NCI-H1092 (cell line): ENCODE data around the gene UBE2QL1.

ENCODE experiments used
- DNase-seq: peaks from one replicate; lab custom pipeline; 2025; lab: John Stamatoyannopoulos, UW

Gene UBE2QL1

DNA sequence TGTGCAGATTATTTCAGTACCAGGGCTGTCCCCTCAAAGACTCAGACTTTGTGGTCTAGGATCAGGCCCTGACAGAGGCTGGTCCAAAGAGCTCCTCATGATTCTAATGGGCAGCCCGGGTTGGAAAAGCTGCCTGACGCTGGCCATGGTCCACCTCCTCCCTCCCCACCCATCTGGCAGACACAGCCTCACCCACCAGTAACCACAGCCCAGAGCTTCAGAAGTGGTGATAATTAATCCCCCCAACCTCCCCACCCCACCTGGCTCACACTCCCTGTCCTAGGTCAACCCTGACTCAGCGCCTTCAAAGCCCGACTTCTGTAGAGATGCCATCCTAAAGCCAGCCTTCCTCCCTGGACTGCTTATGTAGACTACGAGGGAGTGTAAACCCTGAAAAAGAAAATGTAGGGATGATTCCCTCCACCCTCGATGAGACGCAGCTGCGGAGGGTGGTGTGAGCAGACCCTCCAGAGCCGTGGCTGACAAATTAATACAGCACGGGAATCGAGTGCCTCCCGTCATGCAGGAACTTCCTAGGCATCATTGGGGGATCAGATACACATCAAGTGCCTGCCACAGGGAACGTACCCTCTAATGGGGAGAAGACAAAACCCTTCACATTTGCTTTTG is 7.0 kb downstream of the UBE2QL1 start:
- no peak for DNase-seq

DNA sequence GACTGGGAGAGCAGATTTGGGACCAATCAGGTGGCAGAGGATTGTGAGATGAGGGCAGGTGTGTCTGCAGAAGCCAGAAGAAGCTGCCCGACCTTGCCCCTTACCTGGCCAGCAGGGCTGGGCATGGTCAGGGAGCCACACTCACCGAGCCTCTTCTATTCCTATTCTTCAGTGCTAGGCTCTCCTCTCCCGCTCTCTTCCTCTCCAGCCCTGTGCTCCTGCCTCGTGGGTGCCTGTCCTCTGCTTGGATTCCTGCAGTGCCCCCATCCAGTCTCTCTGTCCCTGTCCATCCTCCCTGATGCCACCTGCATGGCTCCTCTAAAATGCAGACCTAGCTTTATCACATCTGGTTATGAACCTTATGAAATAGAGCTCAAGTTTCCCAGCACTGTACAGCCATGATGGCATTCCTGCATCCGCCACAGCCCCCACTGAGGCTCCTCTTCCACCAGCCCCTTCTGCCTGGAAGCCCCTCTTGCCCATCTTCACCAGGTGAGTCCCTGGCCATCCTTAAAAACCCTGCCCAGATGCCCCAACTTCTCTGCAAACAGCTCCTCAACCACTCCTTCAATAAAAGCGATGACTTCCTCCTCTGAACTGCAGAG is 8.2 kb downstream of the UBE2QL1 start:
- DNase-seq = no peak

DNA sequence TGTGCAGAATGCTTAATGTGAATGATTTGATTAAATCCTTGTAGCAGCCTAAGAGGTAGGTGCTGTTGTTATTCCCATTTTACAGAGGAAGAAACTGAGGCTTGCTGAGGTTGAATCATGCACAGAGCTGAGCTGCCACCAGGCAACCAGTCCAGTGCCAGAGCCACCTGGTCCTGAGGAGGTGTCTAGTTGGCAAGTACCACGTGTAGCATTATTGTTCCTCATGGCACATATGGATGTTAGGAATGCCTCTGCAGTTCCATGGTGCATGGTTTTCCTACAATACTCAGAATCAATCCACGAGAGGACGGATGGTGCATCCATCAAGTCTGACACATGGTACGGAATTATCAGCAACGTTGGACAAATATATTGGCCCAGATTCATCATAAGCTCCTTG is 8.9 kb downstream of the UBE2QL1 start:
- no peak for DNase-seq

DNA sequence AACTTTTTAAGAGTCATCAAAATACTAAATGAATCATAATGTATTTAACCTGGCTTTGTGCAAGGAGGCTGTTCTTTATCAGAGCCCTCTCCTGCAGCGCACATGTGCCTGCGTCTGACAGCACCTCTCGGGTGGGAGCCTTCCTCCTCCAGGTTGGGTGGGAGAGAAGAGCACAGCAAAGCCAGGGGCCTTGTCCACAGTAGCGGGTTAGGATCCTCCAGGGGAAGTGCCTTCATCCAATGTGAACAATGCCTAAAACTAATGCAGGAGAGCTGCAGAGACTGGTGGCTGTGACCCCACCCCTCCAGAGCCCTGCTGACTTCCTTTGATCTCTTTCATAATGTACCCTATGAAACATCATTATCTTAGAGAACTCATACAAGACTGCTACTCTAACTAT is 10.2 kb downstream of the UBE2QL1 start:
- no peak for DNase-seq

DNA sequence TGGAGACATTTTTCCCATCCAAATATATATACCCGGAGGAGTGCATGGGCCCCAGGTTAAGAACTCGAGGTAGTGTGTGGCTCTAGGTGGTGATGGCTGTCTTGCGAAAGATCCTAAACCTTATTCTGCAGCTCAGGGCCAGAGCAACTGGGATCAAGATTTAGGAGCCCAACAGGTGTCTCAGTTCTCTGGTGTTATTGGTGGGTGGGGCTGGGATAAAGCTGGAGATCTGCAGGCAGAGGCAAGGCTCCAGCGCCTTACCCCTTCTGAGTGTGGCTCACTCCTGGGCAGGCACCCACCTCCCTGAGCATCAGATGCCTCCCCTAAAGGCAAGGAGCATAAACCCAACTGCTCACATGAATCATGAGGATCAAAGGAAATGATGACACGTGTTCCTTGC is 11.2 kb downstream of the UBE2QL1 start:
- no peak for DNase-seq

DNA sequence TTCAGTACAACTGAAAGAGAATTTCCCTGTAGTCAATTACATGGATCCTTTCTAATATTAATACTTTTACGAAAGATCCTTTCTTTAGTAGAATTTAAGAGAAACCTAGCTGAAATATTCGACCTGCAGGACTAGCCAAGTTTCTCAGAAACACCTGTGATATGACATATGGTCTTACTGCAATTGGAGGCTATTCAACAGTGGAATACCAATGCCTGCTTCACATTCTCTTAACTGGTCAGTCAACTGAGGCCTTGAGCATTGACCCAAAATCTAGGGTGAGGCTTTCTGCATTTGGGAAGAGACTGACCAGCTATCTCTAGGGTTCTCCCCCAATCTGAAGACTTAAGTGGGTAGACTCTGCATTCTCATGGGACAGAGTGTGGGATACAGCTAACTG is 12.3 kb downstream of the UBE2QL1 start:
- DNase-seq = no peak

DNA sequence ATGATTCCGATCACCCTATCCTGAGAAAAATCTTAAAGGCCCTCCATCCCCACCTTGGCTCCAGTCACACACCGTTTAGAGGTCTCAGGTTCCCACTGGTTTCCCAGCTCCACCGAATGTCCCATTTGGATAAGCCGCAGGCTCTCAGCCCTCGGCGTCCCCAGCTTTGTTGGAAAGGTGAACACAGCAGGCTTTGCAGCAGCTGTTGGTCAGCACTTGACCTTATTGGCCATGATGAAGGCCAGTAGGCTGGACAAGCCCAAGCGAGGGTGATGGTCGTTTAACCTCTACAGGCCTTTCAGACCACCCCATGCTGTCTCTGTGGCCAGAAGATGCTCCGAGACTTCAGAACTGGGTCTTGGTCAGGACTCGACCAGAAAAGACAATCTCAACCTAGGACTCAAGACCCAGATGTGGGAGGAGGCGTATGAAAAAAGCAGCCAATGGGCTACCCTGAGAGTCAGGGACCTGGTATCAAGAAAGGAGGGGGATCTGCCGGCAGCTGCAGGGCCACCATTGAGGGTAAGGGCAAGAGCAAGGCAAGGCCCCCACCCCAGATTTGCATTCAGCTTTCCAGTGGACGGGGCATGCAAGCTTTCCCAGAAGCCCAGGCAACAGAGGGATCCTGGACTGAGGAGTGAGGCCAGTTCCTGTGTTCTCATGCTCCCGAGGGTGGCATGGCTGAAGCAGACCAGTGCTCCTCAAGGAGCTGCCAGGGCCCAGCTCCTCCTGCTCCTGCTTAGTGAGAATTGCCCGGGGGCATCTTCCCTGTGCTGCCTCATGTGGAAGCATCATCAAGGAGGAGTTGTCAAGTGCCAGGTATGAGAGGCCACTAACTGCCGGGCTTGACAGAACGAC is 13.4 kb downstream of the UBE2QL1 start:
- no peak for DNase-seq

DNA sequence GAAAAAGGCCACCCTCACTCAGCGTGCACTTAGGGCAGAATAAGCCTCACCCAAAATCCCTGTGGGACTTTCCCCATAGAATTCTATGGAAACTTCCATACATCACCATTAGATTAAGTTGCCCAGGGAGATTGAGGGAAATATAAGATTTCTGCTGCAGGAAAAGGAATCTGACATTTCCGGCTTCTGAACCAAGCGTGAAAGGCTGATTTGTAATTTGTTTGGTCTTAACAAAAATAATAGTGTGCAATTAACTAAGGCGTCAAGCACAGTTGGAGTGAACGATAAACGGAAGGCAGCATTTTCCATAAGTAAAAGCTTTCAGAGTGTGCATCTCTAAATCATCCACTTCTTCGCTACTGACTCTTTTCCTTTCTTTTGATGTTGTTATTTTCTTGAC is 14.0 kb downstream of the UBE2QL1 start:
- DNase-seq = no peak

DNA sequence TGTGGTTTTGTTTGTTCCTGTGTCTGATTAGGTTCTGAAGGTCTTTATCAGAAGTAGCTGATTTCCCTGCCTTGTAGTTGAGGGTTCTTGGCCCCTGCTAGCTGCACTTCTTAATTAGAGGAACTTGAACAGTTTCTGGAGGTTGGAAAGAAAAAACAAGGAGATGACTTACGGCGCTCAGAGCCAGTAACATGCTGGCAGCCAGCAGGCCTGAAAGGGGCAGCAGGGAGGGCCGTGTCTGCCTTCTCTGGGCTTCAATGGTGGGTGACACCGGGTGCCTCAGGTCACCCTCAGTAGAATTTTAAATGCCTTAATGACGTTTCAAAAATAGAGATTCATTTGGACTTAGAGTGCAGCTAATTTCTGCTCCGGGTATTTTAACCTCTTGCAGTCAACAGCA is 15.8 kb downstream of the UBE2QL1 start:
- DNase-seq = no peak

DNA sequence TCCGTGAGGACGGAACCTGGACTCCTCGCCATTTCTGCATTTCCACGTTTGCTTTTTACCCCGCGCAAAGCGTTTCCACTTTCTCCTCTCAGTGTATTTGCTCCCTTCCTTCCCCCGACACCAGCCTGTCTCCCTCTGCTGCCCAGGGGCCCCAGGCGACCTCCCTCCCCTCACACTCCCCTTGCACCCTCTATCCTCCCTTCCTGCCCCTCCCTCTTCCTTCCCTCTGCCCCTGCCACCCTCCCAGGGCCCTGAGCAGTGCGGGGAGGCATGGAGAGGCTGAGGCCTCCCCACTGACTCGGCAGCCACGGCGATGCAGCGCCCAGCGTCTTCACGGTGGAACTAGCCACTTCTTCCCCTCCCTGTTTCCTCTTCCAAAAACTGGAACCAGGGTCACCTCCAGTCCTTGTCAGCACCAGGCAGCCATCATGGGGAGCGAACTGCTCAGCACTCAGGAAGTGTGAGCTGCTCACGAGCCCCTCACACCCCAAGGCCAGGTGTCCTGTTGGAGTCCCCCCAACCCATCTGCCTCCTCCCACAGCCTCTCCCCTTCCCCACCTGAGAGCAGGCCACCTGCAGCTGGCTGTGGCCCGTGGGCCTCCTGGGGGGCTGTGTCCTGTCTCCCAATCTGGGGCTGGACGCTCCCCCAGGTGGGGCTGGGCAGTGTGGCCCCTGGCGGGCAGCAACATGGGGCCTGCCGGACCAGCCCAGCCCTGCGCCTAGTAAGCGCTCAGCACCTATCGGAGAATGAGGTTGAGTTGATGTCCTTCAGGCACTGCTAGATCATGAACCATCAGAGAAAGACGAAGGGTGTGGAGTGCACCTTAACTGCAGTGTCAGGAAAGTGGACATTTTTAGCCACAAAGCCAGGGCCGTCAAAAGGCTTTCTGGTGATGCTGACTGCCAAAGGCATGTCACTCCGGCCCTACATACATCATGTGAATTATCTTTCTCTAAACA is 17.5 kb downstream of the UBE2QL1 start:
- DNase-seq = no peak

DNA sequence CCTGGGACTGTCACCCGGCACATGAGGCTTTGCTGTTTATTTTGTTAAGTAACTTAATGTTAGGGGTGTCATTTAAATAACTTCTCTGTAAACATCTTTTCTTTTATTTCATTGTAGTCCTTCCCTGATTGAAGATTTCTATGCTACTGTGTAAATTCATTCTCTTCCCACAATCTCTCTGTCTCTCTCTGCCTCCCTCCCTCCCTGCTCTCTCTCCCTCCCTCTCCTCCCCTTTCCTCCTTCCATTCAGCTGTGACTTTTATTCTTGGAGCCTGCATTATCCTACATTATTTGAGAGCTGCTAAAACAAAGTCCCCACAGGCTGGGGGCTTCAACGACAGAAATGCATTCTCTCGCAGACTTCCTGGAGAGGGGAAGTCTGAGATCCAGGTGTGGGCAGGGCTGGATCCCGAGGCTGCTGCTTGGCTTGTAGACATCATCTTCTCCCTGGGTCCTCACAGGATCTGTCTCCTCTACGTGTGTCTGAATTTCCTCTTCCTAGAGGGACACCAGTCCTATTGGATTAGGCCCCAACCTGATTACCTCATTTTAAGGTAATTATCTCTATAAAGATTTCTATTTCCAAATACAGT is 18.4 kb downstream of the UBE2QL1 start:
- no peak for DNase-seq

DNA sequence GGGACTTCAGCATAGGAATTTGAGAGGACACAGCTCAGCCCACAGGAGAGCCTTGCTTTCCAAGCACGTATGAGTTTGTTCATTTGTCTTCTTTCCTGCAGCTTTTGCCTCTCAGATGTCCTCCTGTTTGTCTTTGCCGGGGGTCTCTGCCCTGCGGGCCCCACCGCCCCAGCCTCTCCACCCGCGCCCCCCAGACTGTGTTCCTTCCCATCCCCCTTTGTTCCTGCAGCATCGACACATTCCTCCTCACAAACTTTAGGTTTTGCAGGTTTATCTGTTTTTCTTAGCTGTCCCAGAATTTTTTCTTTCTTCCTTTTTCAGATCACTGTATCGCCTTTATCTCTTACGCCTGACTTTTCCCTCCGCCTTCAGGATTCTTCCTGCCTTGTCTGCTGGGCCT is 18.9 kb downstream of the UBE2QL1 start:
- no peak for DNase-seq

DNA sequence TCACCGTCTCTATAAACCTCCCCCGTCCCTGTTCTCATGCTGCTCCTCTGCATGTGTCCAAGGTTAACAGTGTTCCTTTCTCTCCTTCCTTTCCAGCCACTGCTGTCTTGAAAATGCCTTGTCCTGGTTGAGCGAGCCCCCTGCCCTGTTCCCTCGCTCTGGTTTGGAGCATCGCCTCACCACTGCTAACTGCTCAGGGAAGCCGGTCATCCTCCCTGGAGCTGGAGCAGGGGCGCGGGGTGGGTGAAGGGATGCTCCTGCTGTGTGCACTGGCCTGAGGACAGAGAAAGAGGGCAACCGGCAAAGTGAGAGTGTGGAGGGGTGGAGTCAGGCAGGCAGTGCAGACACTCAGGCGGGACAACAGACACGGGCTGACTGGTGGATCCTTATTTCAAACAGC is 19.4 kb downstream of the UBE2QL1 start:
- DNase-seq = no peak

DNA sequence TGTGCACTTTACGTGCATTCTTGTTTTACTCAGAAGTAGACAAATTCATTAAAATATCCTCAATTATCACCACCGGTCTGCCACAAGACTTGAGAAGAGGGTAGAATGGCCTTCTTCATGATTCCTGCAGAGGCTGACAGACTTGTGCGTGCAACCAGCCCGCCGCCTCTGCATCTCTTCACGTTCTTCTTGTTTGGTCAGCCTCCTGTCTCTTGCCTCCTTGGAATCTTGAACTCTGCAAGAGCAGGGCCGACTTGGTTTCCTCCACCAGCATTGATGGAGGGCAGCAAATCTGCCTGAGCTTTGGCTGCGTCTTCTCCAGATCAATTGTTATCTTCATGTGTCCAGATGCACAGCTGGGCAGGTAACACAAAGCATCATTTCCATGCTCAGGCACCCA is 20.2 kb downstream of the UBE2QL1 start:
- DNase-seq = no peak

DNA sequence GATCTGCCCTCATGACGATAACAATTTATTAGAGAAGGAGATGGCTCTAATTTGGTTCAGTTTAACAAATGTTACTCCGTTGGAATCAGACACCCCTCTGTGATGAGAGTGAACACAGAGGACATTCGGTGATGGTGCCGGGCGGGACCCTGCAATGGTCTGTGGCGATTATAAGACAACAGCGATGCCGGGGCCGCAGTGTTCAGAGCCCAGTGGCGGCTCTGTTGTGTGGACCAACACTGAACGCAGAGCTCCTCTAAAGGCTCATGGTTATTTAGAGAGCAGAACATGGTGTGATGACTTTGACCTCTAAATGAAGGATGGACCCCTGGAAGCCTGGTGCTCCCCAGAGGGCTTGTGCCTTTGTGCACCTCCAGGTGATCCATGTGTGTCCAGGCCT is 21.2 kb downstream of the UBE2QL1 start:
- DNase-seq = no peak

DNA sequence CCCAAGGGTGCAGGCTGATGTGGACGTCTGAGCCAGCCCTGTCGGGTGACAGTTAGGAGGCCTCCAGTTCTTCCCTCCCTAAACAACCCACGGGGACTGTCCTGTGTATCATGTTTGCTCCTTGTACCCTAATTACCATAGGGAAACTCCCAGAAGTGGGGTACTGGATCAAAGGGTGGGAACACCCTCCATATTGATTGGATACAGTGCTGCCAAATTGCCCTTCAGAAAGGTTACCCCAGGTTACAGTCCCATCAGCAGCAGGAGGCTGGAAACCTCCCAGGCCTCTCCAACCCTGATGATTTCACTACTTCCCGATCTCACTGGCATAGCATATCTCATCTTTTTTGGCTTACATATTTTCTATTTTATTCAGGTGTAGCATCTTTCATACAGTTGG is 22.0 kb downstream of the UBE2QL1 start:
- DNase-seq = no peak

DNA sequence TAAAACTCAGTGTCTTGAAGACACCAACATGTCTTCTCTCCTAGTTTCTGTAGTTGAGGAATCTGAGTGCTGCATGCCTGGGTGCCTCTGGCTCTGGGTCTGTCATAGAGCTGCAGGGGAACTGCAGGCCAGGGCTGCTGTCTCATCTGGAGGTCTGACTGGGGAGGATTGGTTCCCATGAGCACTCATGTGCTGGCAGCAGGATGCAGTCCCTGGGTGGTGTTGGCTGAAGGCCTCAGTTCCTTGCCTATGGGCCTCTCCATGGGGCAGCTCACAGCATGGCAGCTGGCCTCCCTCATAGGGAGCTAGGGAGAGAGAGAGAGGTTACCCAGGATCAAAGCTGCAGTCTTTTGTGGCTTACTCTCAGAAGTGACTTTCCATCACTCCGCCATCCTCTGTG is 22.6 kb downstream of the UBE2QL1 start:
- no peak for DNase-seq

DNA sequence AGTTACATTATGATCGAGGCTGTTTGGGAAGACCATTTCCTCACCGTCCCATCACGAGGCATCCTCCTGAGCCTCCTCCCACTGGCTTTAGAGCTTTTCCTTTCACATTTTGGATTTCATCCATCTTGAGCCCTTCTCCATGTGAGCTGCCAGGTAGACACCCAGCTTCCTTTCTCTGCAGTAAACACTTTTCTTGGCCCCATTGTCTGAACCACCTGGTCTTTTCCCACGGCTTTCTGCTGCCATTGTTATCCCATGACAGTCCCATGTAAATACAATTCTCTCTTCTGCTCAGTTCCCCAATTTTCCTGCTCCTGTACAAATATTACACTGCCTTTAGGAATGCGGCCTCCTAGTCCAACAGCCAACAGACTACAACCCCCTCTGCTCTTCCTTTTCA is 24.1 kb downstream of the UBE2QL1 start:
- no peak for DNase-seq

DNA sequence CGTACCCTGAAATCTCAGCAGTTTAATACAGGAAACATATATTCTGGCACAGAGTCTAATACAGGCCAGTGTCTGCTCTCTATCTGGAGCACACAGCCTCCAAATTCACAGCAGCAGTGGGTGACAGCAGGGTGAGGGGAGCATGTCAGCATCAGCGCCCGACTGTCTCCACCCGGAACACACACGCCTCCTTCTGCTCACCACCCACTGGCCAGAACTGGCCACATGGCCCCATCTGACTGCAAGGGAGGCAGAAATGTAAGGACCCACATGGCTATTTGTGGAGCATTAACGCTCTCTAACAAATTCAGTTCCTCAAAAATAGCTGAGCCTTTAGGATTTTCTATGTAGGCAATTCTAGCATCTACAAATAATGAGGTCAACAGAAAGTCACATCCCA is 24.6 kb downstream of the UBE2QL1 start:
- no peak for DNase-seq

DNA sequence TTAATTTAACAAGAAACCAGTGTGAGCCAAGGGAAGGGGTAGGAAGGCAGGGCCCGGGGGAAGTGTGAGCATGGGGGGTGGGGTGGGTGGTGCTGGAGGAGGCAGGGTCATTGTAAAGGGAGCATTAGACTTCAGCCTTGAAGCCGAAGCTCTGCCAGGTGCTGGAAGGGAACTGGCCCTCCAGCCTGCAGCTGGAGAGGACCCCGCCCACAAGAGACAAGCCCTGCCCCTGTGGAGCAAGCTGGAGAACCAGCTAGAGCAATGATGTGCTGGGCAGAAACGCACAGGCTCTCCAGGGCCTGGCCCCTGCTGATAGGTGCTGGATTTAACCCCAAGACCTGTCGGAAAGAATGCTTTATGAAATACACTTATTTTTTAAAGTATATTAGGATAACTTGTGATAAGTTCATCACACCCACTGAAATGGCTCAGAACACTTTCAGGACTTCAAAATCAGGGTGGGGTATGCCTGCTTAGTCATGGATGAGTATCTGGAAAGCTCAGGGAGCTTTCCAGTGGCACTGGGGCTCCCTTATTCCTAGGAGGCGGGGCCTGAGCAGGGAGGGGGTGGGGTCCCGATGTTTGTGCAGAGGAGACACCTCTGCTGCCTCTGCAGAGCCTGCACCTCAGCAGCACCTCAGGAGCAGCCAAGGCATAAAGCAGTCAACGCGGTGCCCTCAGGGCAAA is 27.1 kb downstream of the UBE2QL1 start:
- DNase-seq = no peak

DNA sequence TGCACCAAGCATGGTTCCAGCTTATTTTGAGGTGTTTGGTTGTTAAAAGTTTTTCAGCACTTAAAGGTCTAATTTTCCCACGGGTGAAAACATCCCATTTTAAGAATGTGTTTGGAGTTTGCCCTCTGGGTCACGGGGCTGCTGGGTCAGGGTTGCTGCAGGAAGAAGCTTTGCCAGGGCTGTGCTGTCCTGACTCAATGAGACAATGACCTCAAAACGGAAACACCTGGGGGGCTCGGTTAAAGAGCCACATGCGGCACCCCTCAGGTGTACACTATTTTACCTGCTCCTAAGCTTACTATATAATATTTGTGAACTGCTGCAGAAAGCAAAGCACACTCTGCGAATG is 27.6 kb downstream of the UBE2QL1 start:
- DNase-seq = no peak
